AG04449 (cell line): ENCODE measurements around the gene PGLYRP2.

Experiments
- CTCF ChIA-PET: fragments of 350-600 bp; formaldehyde crosslinking; extraction: SDS; loops from one replicate; lab custom pipeline; 2021; ENCODE audit warnings: antibody characterized with exemption; lab: Yijun Ruan, JAX
- POLR2A ChIA-PET: fragments of 400-600, 350-600 bp; formaldehyde crosslinking; extraction: SDS; loops from one replicate; lab custom pipeline; 2020; ENCODE audit warnings: antibody characterized with exemption, inconsistent platforms; lab: Yijun Ruan, JAX
- DNase-seq: peaks from one replicate; pipeline ENCODE4 v3.0.0-alpha.2; 2010; ENCODE audit warnings: low read depth, low spot score
- H3K4me3 ChIP-seq: 2 replicates; pipeline ENCODE4 v1.5.1; 2011; ENCODE audit warnings: low read depth, mild to moderate bottlenecking, control low read depth, low read length
- CTCF ChIP-seq: IDR thresholded peaks from one replicate; pipeline ENCODE4 v1.5.1; 2011; ENCODE audit warnings: mild to moderate bottlenecking, moderate library complexity, low read length, control low read depth, inconsistent platforms; ENCODE audit not compliant: insufficient read depth; ENCODE audit errors: missing control alignments

Gene PGLYRP2

GRCh38 chr19:15432018-15432494, 47.2 kb downstream of the PGLYRP2 start:
- H3K4me3 ChIP-seq = peak overlapping the region; percentile 80
- DNase-seq = no peak
- TF ChIP-seq CTCF = no peak
- CTCF ChIA-PET = interaction anchor here (0.9 to 6.3 kb wide), 2 partner anchors 12 to 123 kb away, joined by 3 to 39 read pairs; partner anchors contain the start of gene AKAP8L
- POLR2A ChIA-PET = interaction anchor here (0.6 to 4.4 kb wide), 4 partner anchors 13 to 169 kb away, joined by 3 to 44 read pairs (median 4); partner anchors contain the start of genes AKAP8 and AKAP8L

GRCh38 chr19:15431396-15432017, 47.8 kb downstream of the PGLYRP2 start:
- POLR2A ChIA-PET = interaction anchor here (4.4 kb wide), 1 partner anchor 13 kb away, joined by 44 read pairs; the partner anchor contains the start of gene AKAP8L
- TF ChIP-seq CTCF = no peak
- CTCF ChIA-PET = interaction anchor here (0.9 to 6.3 kb wide), 2 partner anchors 11 to 124 kb away, joined by 3 to 39 read pairs; partner anchors contain the start of gene AKAP8L
- H3K4me3 ChIP-seq = peak overlapping the region; percentile 80
- DNase-seq = no peak

- no peak for TF ChIP-seq CTCF
- peak overlapping the region; percentile 80 for H3K4me3 ChIP-seq
- ChIA-PET POLR2A (interaction anchor here (4.4 kb wide), 1 partner anchor 12 kb away, joined by 44 read pairs; the partner anchor contains the start of gene AKAP8L), CTCF (interaction anchor here (2.0 to 6.3 kb wide), 2 partner anchors 10 to 125 kb away, joined by 5 to 39 read pairs; partner anchors contain the start of gene AKAP8L)
- DNase-seq = no peak
Observed at GRCh38 chr19:15430526-15431120, 48.7 kb downstream of the PGLYRP2 start.

GRCh38 chr19:15429825-15430467, 49.4 kb downstream of the PGLYRP2 start:
- H3K4me3 ChIP-seq = no peak overlapping the region
- ChIA-PET POLR2A (interaction anchor here (4.4 kb wide), 1 partner anchor 11 kb away, joined by 44 read pairs; the partner anchor contains the start of gene AKAP8L), CTCF (interaction anchor here (2.0 to 6.3 kb wide), 2 partner anchors 10 to 125 kb away, joined by 5 to 39 read pairs; partner anchors contain the start of gene AKAP8L)
- no peak for DNase-seq
- TF ChIP-seq CTCF = no peak

GRCh38 chr19:15428956-15429824, 50.1 kb downstream of the PGLYRP2 start:
- no peak overlapping the region for H3K4me3 ChIP-seq
- no peak for DNase-seq
- POLR2A ChIA-PET = interaction anchor here (4.4 kb wide), 1 partner anchor 10 kb away, joined by 44 read pairs; the partner anchor contains the start of gene AKAP8L
- CTCF ChIA-PET = interaction anchor here (0.7 to 6.3 kb wide), 4 partner anchors 9 to 126 kb away, joined by 3 to 39 read pairs (median 4); partner anchors contain the start of gene AKAP8L
- no peak for TF ChIP-seq CTCF
